ENCODE measurements around the gene DLG2.

GRCh38 chr11:84425673-84426072 lies 1201.5 kb downstream of the DLG2 start:
- TF ChIP-seq POLR2AphosphoS5 (IDR thresholded peaks at IDR 0.05; ENCODE audit: low read depth, low read length), result no peak
- TF ChIP-seq TAF1 (IDR thresholded peaks at IDR 0.05; ENCODE audit: low read depth, low read length), result no peak
- TF ChIP-seq POLR2A (IDR thresholded peaks at IDR 0.05; ENCODE audit: low read depth, low read length), result no peak

All from GM12891 (cell line).